ENCODE measurements around the gene COL26A1. TPM values are rescaled to one million over a fixed set of nuclear protein-coding genes. Genes with fewer than 3 reads are reported as not detected.

The COL26A1 gene
- total RNA-seq, 2 experiments from 2014 or later = not detected

- no peaks in the 10 kb centered on the region for H3K79me2 ChIP-seq (ENCODE audit: insufficient read depth, low read depth, low read length)
- ChIA-PET CTCF (ENCODE audit: unreplicated experiment) (no interaction called here), POLR2A (no interaction called here)
- H3K4me1 ChIP-seq (ENCODE audit: insufficient read depth, low read length, poor library complexity, severe bottlenecking) = no peaks in the 10 kb centered on the region
- TF ChIP-seq CTCF (conservative IDR thresholded peaks at IDR 0.05; ENCODE audit: low read length) (no peak), EZH2phosphoT487 (IDR thresholded peaks at IDR 0.05; ENCODE audit: borderline replicate concordance, low read depth, low read length) (no peak)
- no peak overlapping the region for H2AFZ ChIP-seq (ENCODE audit: low read length)
- intact Hi-C loops (cut with micrococcal nuclease; ENCODE audit: unreplicated experiment) = no loop called here
- no peaks in the 10 kb centered on the region for H3K36me3 ChIP-seq (ENCODE audit: insufficient read depth, low read length)
- H3K9me2 ChIP-seq (ENCODE audit: insufficient read depth, low read length) = no peaks in the 10 kb centered on the region
- H3K4me2 ChIP-seq (ENCODE audit: low read length) = no peak overlapping the region
- no TSS peak for BruUV-seq (replicated peaks)
- DNase-seq (ENCODE audit: low spot score) = no peak
- H3K27ac ChIP-seq (ENCODE audit: low read depth, low read length, poor library complexity, severe bottlenecking) = no peak overlapping the region
- no peaks in the 10 kb centered on the region for H4K20me1 ChIP-seq (ENCODE audit: insufficient read depth, low read length)
- no peaks in the 10 kb centered on the region for H3K9me3 ChIP-seq (ENCODE audit: low read length)
- H3K4me3 ChIP-seq (ENCODE audit: low read depth, low read length, poor library complexity, severe bottlenecking) = no peak overlapping the region
These were observed 194.7 kb downstream of the COL26A1 start for GRCh38 chr7:101557421-101557820.

- Histone ChIP-seq H2AFZ (ENCODE audit: low read length) (no peak overlapping the region), H3K9me2 (ENCODE audit: insufficient read depth, low read length) (no peaks in the 10 kb centered on the region), H3K79me2 (ENCODE audit: insufficient read depth, low read depth, low read length) (no peaks in the 10 kb centered on the region), H3K4me2 (ENCODE audit: low read length) (no peak overlapping the region), H3K27ac (ENCODE audit: low read depth, low read length, poor library complexity, severe bottlenecking) (no peak overlapping the region), H3K36me3 (ENCODE audit: insufficient read depth, low read length) (no peaks in the 10 kb centered on the region), H3K9me3 (ENCODE audit: low read length) (no peaks in the 10 kb centered on the region), H3K4me1 (ENCODE audit: insufficient read depth, low read length, poor library complexity, severe bottlenecking) (no peaks in the 10 kb centered on the region), H3K4me3 (ENCODE audit: low read depth, low read length, poor library complexity, severe bottlenecking) (no peak overlapping the region), H4K20me1 (ENCODE audit: insufficient read depth, low read length) (no peaks in the 10 kb centered on the region)
- DNase-seq (ENCODE audit: low spot score) = no peak
- no TSS peak for BruUV-seq (replicated peaks)
- ChIA-PET POLR2A (no interaction called here), CTCF (ENCODE audit: unreplicated experiment) (no interaction called here)
- intact Hi-C loops (cut with micrococcal nuclease; ENCODE audit: unreplicated experiment) = no loop called here
- no peak for TF ChIP-seq EZH2phosphoT487 (IDR thresholded peaks at IDR 0.05; ENCODE audit: borderline replicate concordance, low read depth, low read length)
- TF ChIP-seq CTCF (conservative IDR thresholded peaks at IDR 0.05; ENCODE audit: low read length) = no peak
These were observed 195.5 kb downstream of the COL26A1 start for GRCh38 chr7:101557978-101558741.

GRCh38 chr7:101558742-101559325 is 196.2 kb downstream of the COL26A1 start:
- DNase-seq (ENCODE audit: low spot score) = peak; percentile 29
- H3K9me3 ChIP-seq (ENCODE audit: low read length) = no peaks in the 10 kb centered on the region
- no peak overlapping the region for H2AFZ ChIP-seq (ENCODE audit: low read length)
- no TSS peak for BruUV-seq (replicated peaks)
- H3K4me1 ChIP-seq (ENCODE audit: insufficient read depth, low read length, poor library complexity, severe bottlenecking) = no peaks in the 10 kb centered on the region
- H3K4me2 ChIP-seq (ENCODE audit: low read length) = no peak overlapping the region
- no peaks in the 10 kb centered on the region for H3K36me3 ChIP-seq (ENCODE audit: insufficient read depth, low read length)
- peak; percentile 64 for TF ChIP-seq CTCF (conservative IDR thresholded peaks at IDR 0.05; ENCODE audit: low read length)
- TF ChIP-seq EZH2phosphoT487 (IDR thresholded peaks at IDR 0.05; ENCODE audit: borderline replicate concordance, low read depth, low read length) = no peak
- H3K9me2 ChIP-seq (ENCODE audit: insufficient read depth, low read length) = no peaks in the 10 kb centered on the region
- POLR2A ChIA-PET = no interaction called here
- no peak overlapping the region for H3K27ac ChIP-seq (ENCODE audit: low read depth, low read length, poor library complexity, severe bottlenecking)
- no peak overlapping the region for H3K4me3 ChIP-seq (ENCODE audit: low read depth, low read length, poor library complexity, severe bottlenecking)
- no peaks in the 10 kb centered on the region for H4K20me1 ChIP-seq (ENCODE audit: insufficient read depth, low read length)
- CTCF ChIA-PET (ENCODE audit: unreplicated experiment) = no interaction called here
- no peaks in the 10 kb centered on the region for H3K79me2 ChIP-seq (ENCODE audit: insufficient read depth, low read depth, low read length)
- intact Hi-C loops (cut with micrococcal nuclease; ENCODE audit: unreplicated experiment) = no loop called here

All from OCI-LY7 (cell line).